ENCODE results near the gene TNPO3.

DNA sequence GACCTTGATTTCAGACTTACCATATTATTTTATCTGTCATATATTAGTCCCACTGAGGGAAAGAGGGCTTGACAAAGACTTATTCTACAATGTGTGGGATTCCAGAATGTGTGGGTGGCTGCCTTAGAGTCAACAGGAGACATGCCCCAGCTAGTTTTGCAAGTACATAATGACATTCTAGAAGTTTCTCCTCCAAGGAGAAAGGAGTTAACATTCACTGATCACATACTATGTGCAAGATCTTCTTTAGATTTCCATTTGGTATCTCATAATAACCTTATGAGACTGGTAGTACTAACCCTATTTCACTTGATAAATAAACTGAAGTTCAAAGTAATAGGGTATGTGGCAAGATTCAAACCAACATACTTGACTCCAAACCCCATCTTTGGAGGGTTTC is 92.0 kb downstream of the TNPO3 start:
- TF ChIP-seq, protein P1, sequence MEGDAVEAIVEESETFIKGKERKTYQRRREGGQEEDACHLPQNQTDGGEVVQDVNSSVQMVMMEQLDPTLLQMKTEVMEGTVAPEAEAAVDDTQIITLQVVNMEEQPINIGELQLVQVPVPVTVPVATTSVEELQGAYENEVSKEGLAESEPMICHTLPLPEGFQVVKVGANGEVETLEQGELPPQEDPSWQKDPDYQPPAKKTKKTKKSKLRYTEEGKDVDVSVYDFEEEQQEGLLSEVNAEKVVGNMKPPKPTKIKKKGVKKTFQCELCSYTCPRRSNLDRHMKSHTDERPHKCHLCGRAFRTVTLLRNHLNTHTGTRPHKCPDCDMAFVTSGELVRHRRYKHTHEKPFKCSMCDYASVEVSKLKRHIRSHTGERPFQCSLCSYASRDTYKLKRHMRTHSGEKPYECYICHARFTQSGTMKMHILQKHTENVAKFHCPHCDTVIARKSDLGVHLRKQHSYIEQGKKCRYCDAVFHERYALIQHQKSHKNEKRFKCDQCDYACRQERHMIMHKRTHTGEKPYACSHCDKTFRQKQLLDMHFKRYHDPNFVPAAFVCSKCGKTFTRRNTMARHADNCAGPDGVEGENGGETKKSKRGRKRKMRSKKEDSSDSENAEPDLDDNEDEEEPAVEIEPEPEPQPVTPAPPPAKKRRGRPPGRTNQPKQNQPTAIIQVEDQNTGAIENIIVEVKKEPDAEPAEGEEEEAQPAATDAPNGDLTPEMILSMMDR (IDR thresholded peaks at IDR 0.05), result no peak
- TF ChIP-seq EP300 (IDR thresholded peaks at IDR 0.05; ENCODE audit: low read depth) (no peak), POLR2AphosphoS5 (IDR thresholded peaks at IDR 0.05) (no peak), POLR2A (IDR thresholded peaks at IDR 0.05) (no peak)
